WI38 (cell line): Measurements from ENCODE around the gene ANK3.

Source experiments
- H3K4me3 ChIP-seq: 2 replicates; pipeline ENCODE4 v1.5.1; 2011; ENCODE audit warnings: low read depth, mild to moderate bottlenecking, control low read depth, low read length
- CTCF ChIP-seq: IDR thresholded peaks from 2 replicates; pipeline ENCODE4 v1.5.1; 2012; ENCODE audit warnings: low read depth, mild to moderate bottlenecking, control low read depth, low read length

The ANK3 gene

GRCh38 chr10:60235001-60235400, 154.7 kb downstream of the ANK3 start:
- H3K4me3 ChIP-seq = no peak overlapping the region
- no peak for TF ChIP-seq CTCF

GRCh38 chr10:60234551-60234950, 155.1 kb downstream of the ANK3 start:
- no peak overlapping the region for H3K4me3 ChIP-seq
- no peak for TF ChIP-seq CTCF

- H3K4me3 ChIP-seq = no peak overlapping the region
- TF ChIP-seq CTCF = no peak
Measured at GRCh38 chr10:60230892-60231291, 158.8 kb downstream of the ANK3 start.

- TF ChIP-seq CTCF = no peak
- H3K4me3 ChIP-seq = no peak overlapping the region
Measured at GRCh38 chr10:60224066-60224705, 165.5 kb downstream of the ANK3 start.

GRCh38 chr10:60222047-60222446, 167.6 kb downstream of the ANK3 start:
- TF ChIP-seq CTCF = no peak
- H3K4me3 ChIP-seq = no peak overlapping the region

- no peak for TF ChIP-seq CTCF
- H3K4me3 ChIP-seq = no peak overlapping the region
Measured at GRCh38 chr10:60212195-60212594, 177.5 kb downstream of the ANK3 start.

GRCh38 chr10:60209874-60210570, 179.7 kb downstream of the ANK3 start:
- no peak overlapping the region for H3K4me3 ChIP-seq
- TF ChIP-seq CTCF = no peak
